Epithelial cell of proximal tubule (primary cell): ENCODE results near the gene RAB23. TPM values are rescaled to one million over a fixed set of nuclear protein-coding genes. Genes with fewer than 3 reads are reported as not detected.

Source experiments
- DNase-seq: peaks from one replicate; pipeline ENCODE4 v3.0.0-alpha.2; 2011; ENCODE audit warnings: low read depth
- H3K4me3 ChIP-seq: 2 replicates; pipeline ENCODE4 v1.5.1; 2011; ENCODE audit warnings: low read depth, mild to moderate bottlenecking, low read length
- CTCF ChIP-seq: conservative IDR thresholded peaks from 2 replicates; pipeline ENCODE4 v1.5.1; 2012; ENCODE audit warnings: low read depth, mild to moderate bottlenecking, low read length
- total RNA-seq: library from RNA; depleted of rRNA; stranded (reverse); fragments of >200 nt; gene quantifications from 2 replicates; pipeline ENCODE4 v1.2.3, GENCODE V29; 2015

RAB23 gene
- total RNA-seq, 1 donor from 2014 or later, result 10.2 TPM

- DNase-seq, result no peak
- H3K4me3 ChIP-seq, result no peak overlapping the region
- no peak for TF ChIP-seq CTCF
Measured at GRCh38 chr6:57254055-57254717, 32.1 kb upstream of the RAB23 start.

- DNase-seq, result no peak
- no peak for TF ChIP-seq CTCF
- H3K4me3 ChIP-seq, result no peak overlapping the region
Measured at GRCh38 chr6:57252975-57253374, 30.9 kb upstream of the RAB23 start.

DNA sequence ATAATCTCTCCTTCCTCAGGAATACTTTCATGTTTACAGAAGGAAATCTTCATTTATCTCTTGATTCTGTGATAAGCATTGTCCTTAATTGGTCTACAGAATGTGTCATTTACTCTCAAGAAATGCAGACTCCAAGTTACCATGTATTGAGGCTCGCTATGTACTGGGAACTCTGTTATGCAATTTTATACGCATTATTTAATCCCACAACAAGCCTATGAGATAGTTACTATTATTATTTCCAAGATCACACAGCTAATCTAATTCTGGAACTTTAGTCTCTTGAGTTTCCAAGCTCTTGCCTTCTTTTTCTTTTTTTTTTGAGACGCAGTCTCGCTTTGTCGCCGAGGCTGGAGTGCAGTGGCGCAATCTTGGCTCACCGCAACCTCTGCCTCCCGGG, 30.0 kb upstream of the RAB23 start:
- TF ChIP-seq CTCF, result no peak
- no peak overlapping the region for H3K4me3 ChIP-seq
- no peak for DNase-seq

GRCh38 chr6:57250348-57250747, 28.2 kb upstream of the RAB23 start:
- TF ChIP-seq CTCF, result no peak
- no peak overlapping the region for H3K4me3 ChIP-seq
- no peak for DNase-seq

DNA sequence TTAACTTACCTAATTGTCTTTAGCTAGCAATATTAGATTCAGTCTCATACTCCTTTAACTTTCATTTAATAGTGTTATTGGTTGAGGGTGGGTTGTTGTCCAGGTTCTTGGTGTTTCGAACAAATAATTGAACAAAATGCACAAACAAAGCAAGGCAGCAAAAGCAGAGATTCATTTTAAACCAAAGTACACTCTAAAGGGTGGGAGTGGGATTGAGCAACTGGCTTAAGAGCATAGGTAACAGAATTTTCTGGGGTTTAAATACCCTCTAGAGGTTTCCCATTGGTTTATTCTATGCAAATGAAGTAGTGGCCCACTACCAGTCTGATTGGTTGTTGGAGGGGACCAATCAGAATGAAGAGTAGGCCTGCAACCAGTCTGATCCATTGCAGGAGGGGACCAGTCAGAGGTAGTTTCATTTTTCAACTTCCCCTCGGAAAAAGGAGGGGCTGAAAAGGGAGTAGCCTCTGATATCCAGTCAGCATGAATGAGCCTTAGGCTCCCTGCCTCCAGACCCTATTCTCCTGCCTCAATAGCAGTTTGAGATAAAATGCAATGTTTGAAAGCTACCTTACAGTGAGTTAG, 26.3 kb upstream of the RAB23 start:
- DNase-seq, result no peak
- H3K4me3 ChIP-seq, result no peak overlapping the region
- TF ChIP-seq CTCF, result no peak

- no peak for DNase-seq
- no peak overlapping the region for H3K4me3 ChIP-seq
- TF ChIP-seq CTCF, result no peak
Measured at GRCh38 chr6:57247603-57248002, 25.5 kb upstream of the RAB23 start.

DNA sequence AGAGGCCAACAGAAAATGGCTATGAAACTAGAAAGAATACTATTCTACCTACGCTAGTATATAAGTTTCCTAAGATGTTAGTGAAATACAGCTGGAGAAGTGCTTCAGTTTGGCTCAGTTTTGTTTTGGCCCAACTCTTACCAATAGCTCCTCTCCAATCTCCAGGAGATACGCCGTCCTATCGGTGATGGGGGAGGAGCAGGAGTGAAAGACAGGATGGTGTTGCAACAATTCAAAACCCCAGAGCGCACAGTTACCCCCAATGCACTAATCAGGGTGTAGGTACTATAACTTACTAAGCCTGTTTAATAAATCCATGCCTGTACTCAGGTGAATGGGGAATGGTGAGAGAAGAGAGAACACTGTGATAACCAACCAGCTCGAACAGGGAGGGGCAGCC, 24.2 kb upstream of the RAB23 start:
- TF ChIP-seq CTCF, result no peak
- H3K4me3 ChIP-seq, result no peak overlapping the region

More for the DNA sequence above, 24.2 kb upstream of the RAB23 start:
- DNase-seq, result no peak
